GM12874 (cell line): ENCODE results near the gene MS4A15.

Experiments used
- CTCF ChIP-seq: IDR thresholded peaks from 2 replicates; pipeline ENCODE4 v1.5.1; 2011; ENCODE audit warnings: low read depth, mild to moderate bottlenecking, control low read depth, low read length, moderate library complexity; ENCODE audit not compliant: insufficient read depth

The MS4A15 gene

GRCh38 chr11:60825790-60826189 is 69.1 kb downstream of the MS4A15 start:
- no peak for TF ChIP-seq CTCF
